ENCODE results near the gene ST3GAL4.

- TF ChIP-seq POLR2A (IDR thresholded peaks at IDR 0.05): no peak
- peak in 1 of 3 donors; percentile 16 for TF ChIP-seq POLR2AphosphoS5 (IDR thresholded peaks at IDR 0.05)
Observed at GRCh38 chr11:126332221-126332711, 23.2 kb upstream of the ST3GAL4 start.
